ENCODE measurements around the gene TRAF5. TPM values are rescaled to one million over a fixed set of nuclear protein-coding genes. Genes with fewer than 3 reads are reported as not detected.

The TRAF5 gene
- total and polyA plus RNA-seq, 12 donors, result 1.3 to 5.5 (median 1.9) TPM

DNA sequence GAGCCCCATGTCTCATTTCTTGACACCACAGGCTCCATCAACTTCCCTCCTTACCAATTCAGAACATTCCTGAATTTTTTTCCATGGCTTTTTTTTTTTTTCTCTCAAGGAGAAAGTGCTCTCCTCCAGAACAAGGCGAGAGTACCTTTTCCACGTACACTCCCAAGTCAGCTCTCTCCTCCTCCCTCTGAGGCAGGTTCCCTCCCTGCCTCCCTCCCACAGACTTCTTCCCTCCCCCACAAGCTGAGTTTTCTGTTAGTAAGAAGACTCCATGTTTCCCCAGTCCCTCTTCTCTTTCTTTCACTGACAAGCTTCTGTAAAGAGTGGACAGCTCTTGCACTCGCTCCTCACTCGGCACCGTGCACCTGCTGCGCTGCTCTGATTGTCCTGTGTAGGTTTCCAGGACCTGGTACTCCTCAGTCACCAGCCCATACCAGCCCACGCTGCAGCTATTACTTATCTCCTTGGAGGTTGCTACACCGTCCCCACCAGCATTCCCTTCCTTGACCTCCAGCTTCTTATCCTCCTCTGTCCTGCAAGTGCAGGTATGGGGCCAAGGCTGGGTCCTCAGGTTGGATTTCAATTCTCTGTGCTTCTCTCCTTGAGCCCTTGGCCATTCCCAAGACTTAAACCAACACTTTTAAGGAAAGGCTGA, 3.8 kb downstream of the TRAF5 start:
- DNase-seq, result no peak

GRCh38 chr1:211331011-211331709, 4.5 kb downstream of the TRAF5 start:
- DNase-seq (no peak), ATAC-seq (no peak)
- H3K27me3 ChIP-seq, result no peaks in the 10 kb centered on the region
- intact Hi-C loops (cut with DNase I), result loop anchor here in 1 of 10 donors (5.0 kb wide), 1 partner anchor 1906 kb away; no protein-coding TSS in a partner anchor
- no peak for TF ChIP-seq CTCF (IDR thresholded peaks at IDR 0.05)
- peaks cover 5 to 68% (median 33%) of the 10 kb centered on the region in 9 donors for H3K4me1 ChIP-seq
- H3K36me3 ChIP-seq, result no peaks in the 10 kb centered on the region
- no peak overlapping the region for H3K27ac ChIP-seq
- H3K4me3 ChIP-seq, result no peak overlapping the region
- no peaks in the 10 kb centered on the region for H3K9me3 ChIP-seq
- 93 to 94% methylated on average over 3 of the region's 3 CpGs for WGBS, 2 donors

More for the DNA sequence above, 3.8 kb downstream of the TRAF5 start:
- Histone ChIP-seq H3K9me3 (no peaks in the 10 kb centered on the region), H3K36me3 (no peaks in the 10 kb centered on the region), H3K4me1 (peaks cover 6 to 65% (median 31%) of the 10 kb centered on the region in 9 donors), H3K27ac (no peak overlapping the region), H3K27me3 (no peaks in the 10 kb centered on the region), H3K4me3 (peak overlapping the region in 1 of 10 donors; percentile 8)
- ATAC-seq, result no peak
- intact Hi-C loops (cut with DNase I), result loop anchor here in 1 of 10 donors (5.0 kb wide), 1 partner anchor 1907 kb away; no protein-coding TSS in a partner anchor
- WGBS, 2 donors, result 92 to 94% methylated on average over 8 of the region's 8 CpGs
- TF ChIP-seq CTCF (IDR thresholded peaks at IDR 0.05), result no peak

GRCh38 chr1:211332036-211332616, 5.5 kb downstream of the TRAF5 start:
- WGBS, 2 donors, result 68 to 71% methylated on average over 3 of the region's 3 CpGs
- Histone ChIP-seq H3K9me3 (no peaks in the 10 kb centered on the region), H3K27me3 (no peaks in the 10 kb centered on the region), H3K4me3 (no peak overlapping the region), H3K27ac (no peak overlapping the region), H3K4me1 (peaks cover 3 to 69% (median 31%) of the 10 kb centered on the region in 9 donors), H3K36me3 (no peaks in the 10 kb centered on the region)
- no peak for TF ChIP-seq CTCF (IDR thresholded peaks at IDR 0.05)
- intact Hi-C loops (cut with DNase I), result loop anchor here in 1 of 10 donors (5.0 kb wide), 1 partner anchor 1905 kb away; no protein-coding TSS in a partner anchor
- ATAC-seq (no peak), DNase-seq (no peak)

DNA sequence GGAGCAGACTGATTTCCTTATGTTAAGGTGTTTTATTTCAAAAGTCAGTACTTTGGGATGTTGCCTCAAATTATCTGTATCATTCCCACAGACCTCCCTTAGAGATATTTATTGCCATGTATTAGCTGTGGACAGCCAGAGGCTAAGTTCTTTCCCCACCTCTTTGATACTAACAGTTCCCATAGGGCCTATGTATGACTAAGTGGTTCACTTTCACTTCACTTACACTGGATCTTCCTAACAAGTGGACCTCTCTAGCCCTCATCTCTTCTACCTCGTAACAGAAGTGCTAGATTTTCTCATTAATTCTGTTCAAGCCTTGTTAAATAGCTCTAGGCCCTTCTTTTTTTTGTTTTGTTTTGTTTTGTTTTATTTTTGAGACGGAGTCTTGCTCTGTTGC, 6.2 kb downstream of the TRAF5 start:
- 94 to 95% methylated on average over 2 of the region's 2 CpGs for WGBS, 2 donors

More for the DNA sequence above, 6.2 kb downstream of the TRAF5 start:
- H3K36me3 ChIP-seq, result no peaks in the 10 kb centered on the region
- intact Hi-C loops (cut with DNase I), result loop anchor here in 1 of 10 donors (5.0 kb wide), 1 partner anchor 1904 kb away; no protein-coding TSS in a partner anchor
- no peak overlapping the region for H3K4me3 ChIP-seq
- no peak for TF ChIP-seq CTCF (IDR thresholded peaks at IDR 0.05)
- H3K27ac ChIP-seq, result no peak overlapping the region
- no peaks in the 10 kb centered on the region for H3K27me3 ChIP-seq
- no peaks in the 10 kb centered on the region for H3K9me3 ChIP-seq
- no peak for DNase-seq
- peak in 1 of 8 donors; percentile 25 for ATAC-seq
- H3K4me1 ChIP-seq, result peaks cover 1 to 65% (median 27%) of the 10 kb centered on the region in 9 donors
